HG02938 (cell line): ENCODE results near the gene SDSL.

ENCODE experiments used
- ATAC-seq: cut with Tn5 transposase; IDR thresholded peaks from one replicate; pipeline ENCODE4 v1.9.1; 2021; ENCODE audit warnings: mild to moderate bottlenecking, moderate library complexity; ENCODE audit not compliant: unreplicated experiment

Gene SDSL, protein sequence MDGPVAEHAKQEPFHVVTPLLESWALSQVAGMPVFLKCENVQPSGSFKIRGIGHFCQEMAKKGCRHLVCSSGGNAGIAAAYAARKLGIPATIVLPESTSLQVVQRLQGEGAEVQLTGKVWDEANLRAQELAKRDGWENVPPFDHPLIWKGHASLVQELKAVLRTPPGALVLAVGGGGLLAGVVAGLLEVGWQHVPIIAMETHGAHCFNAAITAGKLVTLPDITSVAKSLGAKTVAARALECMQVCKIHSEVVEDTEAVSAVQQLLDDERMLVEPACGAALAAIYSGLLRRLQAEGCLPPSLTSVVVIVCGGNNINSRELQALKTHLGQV

DNA sequence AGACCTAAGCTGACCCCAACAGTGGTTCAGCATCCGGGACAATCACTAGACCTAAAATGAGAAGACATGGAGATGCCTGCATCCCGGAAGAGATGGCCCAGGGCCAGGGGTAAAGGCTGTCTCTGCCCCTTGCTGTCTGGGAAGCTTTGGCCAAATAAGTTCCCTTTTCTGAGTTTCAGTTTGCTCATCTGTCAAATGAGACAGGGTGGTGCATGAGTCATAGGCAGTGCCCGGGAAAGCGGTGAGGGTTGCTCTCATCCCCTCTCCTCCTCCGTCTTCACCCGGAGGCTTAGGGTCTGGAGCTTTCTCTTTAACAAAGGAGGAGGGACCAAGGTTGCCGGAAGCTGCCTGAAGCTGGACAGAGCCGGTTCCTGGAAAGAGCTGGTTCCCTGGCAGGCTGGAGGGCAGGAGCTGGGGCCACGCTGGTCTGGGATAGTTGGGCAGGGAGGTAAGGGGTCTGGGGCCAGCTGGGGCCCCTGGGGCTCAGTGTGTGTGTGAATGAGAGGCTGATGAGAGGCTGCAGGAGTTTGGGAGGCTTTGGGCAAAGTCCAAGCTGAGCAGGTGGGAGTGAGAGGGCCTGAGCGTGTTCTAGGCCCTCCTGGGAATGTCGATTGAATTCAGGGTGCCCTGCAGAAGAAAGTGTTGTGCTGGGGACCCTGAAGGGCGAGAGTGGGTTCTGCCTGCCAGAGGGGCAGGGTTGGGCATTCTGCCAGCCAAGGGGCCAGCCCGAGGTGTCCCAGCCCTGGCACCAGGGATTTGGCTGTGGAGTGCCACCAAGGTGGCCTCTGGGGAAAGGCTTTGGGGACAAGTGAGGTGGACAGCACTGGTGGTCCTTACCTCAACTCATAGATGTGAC lies at the start of gene SDSL:
TSS of gene SDSL (plus strand) at position 351 of the 856 bp plus-strand sequence. CDS start 5,603 bp downstream, outside the sequence.
- peak; percentile 80 for ATAC-seq

DNA sequence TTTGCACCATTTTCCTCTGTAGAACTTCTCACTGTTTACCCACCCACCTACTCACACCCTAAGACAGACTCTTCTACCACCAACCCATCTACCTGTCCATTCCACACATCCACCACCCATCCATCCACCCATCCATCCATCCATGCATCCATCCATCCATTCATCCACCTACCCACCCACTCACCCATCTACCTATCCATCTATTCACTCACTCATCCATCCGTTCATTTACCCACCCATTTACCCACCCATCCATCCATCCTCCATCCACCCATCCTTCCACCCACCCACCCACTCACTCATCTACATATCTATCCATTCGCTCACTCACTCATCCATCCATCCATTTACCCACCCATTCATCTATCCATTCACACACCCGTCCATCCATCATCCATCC lies 48.7 kb upstream of the SDSL start:
- ATAC-seq: no peak

DNA sequence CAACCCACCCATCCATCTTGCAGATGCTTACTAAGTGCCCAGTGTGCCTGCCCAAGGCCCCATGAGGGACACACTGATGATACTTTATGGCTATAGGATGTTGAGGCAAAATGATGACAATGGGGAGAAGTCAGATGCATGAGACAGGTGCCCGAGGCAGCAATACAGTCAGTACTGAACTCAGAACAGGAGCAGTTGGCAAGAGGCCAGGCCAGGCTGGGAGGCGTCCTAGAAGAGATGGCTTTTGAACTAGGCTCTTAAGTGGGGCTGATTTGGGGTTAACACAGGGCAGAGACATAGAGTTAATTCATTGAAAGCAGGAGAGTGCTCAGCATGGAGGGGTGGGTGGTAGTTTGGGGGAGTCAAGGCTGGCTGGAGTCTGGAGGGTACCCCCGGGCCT lies 48.2 kb upstream of the SDSL start:
- no peak for ATAC-seq

DNA sequence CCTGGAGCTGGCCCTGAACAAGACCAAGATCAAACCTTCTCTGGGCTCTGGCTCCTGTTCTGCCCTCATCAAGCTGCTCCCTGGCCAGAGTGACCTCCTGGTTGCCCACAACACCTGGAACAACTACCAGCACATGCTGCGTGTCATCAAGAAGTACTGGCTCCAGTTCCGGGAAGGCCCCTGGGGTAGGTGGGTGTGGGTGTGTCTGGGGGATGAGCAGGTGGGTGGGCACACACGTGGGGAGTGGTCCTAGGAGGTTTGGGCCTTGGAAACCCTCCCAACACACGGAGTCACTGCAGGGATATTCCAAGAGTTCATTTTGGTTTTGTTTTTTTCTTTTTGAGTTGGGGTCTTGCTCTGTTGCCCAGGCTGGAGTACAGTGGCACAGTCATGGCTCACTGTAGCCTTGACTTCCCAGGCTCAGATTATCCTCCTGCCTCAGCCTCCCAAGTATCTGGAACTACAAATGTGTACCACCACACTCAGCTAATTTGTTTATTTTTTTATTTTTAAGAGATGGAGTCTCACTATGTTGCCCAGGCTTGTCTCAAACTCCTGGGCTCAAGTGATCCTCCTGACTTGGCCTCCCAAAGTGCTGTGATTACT lies 47.3 kb upstream of the SDSL start:
- no peak for ATAC-seq

DNA sequence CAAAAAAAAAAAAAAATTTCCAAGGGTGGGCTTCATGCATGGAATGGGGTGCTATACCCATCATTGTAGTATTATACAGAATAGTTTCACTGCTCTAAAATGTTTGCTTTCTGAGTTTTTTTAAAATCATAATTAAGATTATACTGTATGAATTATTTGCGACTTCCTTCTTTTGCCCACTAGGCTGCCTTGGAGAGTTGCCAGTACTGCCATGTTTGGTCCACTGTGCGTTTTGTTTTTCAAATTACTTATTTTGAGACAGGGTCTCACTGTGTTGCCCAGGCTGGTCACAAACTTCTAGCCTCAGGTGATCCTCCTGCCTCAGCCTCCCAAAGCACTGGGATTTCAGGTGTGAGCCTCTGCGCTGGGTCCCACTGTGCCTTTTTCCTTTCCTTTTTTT lies 43.9 kb upstream of the SDSL start:
- no peak for ATAC-seq

DNA sequence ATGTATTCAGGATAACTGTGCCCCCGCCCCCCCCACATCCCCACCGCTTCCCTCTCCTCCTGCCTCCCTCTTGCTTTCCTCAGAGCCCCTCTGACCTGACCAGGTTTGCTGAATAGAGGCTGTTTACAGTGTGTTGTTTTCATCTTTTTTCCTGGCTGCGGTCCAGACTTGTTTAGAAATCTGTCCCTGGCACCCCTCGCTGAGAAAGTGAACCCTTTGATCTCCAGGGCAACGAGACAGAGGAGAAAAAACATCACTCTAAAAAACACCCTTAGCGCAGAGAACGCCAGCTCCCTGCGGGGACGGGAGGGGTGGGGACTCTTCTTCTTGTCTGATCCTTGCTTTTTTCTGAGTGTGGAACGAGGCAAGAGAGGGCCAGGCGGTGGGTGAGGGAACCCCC lies 41.0 kb upstream of the SDSL start:
- ATAC-seq: no peak

DNA sequence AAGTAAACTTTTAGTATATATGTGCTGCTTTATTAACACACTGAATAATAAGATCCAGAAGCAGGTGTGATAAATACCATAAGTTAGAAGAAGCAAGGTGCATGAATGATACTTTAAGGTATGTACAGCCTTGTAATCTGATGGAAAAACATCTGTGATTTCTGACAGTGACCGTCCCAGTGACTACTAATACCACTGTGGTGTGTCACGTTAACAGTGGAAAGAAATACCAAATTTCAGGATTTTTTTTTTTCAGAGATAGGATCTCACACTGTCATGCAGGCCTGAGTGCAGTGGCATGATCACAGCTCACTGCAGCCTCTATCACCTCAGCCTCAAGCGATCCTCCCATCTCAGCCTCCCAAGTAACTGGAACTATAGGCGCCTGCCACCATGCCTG lies 40.0 kb upstream of the SDSL start:
- ATAC-seq: no peak

DNA sequence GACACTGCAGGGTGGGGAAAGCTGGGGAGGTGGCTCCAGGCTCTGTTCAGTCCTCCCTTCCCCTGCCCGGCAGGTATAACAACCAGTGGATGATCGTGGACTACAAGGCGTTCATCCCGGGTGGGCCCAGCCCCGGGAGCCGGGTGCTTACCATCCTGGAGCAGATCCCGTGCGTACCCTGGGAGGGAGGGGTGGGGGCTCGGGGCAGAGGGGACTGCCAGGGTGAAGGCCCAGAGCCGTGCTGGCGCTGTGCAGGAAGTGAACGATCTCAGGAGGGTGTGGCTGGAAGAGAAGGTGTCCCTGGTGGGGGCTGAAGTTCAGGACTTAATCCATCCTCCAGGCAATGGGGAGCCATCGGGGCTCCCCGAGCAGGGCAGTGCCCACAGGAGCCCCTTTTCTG lies 37.4 kb upstream of the SDSL start:
- ATAC-seq: no peak

DNA sequence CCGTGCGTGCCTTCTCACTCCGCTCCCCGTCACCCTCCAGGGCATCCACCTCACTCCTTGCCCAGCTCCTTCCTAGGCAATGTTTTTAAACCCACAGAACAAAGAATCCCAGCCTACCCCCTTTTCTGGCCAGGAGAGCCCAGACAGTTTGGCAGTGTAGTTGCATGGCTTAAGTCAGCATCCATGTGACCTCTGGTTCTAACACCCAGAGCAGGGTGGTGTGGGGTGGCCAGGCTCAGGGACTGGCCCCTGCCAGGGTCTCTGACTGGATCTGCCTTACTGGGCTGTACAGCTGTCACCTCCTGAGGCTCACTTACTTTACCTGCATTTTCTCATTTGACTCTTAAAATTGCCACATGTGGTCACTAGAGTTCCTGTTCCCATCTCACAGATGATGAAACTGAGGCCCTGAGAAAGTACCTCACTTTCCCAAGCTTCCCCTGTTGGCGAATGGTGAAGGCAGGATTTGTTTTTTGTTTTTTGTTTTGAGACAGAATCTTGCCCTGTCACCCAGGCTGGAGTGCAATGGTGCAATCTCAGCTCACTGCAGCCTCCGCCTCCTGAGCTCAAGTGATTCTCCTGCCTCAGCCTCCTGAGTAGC lies 36.8 kb upstream of the SDSL start:
- no peak for ATAC-seq

DNA sequence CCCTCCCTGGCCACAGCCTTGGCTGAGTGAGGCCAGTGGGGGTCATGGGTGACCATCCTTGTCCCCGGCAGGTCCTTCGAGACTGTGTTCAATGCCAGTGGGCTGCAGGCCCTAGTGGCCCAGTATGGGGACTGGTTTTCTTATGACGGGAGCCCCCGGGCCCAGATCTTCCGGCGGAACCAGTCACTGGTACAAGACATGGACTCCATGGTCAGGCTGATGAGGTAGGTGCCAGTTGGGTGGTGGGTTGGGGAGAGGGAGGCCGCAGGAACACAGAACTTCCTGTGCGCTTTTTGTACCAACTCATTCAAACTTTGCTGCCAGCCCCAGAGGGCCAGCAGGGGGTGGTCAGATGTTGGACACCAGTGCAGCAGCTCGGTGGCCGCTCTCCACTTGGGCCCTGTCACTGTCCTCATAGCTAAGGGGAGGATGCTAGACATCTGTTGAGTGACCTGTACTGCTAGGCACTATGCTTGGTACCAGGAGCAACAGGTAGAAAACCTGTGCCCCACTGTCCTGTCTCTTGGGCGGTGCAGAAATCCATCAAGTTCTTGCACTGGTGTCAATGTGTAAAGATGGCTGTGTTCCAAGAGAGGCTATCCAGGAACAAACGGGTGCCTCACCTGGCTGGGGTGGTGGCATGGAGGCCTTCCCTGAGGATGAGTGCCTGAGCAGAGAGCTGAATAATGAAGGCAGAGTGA lies 35.2 kb upstream of the SDSL start:
- no peak for ATAC-seq

DNA sequence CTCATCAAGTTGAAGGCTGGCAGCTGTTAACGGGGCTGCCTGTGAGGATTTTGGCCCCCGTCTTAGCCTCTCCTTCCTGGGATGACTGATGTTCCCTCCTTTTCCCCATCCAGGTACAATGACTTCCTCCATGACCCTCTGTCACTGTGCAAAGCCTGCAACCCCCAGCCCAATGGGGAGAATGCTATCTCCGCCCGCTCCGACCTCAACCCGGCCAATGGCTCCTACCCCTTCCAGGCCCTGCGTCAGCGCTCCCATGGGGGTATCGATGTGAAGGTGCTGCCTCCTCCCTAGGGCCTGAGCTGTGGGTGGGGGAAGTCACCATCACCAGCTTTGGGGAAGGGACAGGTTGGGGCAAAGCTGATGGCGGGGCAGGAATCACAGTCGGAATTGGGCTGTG lies 34.5 kb upstream of the SDSL start:
- ATAC-seq: no peak

DNA sequence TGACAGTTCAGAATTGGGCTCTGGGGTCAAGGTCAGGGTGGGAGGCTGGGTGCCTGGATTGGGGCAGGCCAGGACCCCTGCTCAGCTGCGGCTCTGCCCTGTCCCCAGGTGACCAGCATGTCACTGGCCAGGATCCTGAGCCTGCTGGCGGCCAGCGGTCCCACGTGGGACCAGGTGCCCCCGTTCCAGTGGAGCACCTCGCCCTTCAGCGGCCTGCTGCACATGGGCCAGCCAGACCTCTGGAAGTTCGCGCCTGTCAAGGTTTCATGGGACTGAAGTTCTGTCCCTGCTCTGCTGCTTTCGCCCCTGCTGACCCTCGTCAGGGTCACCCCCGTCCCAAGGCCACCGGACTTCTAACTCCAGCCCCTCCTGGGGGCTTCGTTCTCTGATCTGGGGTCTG lies 33.8 kb upstream of the SDSL start:
- ATAC-seq: no peak

DNA sequence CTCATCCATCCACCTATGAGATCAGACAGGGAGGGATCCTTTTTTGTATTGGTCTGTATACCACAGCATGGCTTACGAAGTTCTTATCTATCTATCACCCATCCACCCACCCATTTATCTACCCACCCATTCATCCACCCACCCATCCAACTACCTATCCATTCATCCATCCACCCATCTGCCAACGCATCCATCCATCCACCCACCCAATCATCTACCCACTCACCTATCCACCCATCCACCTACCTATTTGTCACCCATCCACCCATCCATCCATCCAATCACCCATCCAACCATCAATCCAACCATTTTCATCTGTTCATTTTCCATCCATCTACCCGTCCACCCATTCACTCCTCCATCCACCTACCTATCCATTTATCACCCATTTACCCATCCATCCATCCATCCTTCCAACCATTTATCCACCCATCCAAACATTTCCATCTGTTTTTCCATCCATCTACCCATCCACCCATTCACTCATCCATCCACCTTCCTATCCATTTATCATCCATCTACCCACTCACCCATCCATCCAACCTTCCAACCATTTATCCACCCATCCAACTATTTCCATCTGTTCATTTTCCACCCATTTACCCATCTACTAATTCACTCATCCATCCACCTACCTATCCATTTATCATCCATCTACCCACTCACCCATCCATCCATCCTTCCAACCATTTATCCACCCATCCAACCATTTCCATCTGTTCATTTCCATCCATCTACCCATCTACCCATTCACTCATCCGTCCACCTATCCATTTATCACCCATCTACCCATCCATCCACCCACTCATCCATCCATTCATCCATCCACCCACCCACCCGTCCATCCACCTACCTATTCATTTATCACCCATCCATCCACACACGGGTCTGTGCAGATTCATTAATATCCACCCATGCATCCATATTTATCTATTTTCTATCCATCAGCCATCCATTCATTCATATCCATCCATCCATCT lies 31.8 kb upstream of the SDSL start:
- no peak for ATAC-seq

DNA sequence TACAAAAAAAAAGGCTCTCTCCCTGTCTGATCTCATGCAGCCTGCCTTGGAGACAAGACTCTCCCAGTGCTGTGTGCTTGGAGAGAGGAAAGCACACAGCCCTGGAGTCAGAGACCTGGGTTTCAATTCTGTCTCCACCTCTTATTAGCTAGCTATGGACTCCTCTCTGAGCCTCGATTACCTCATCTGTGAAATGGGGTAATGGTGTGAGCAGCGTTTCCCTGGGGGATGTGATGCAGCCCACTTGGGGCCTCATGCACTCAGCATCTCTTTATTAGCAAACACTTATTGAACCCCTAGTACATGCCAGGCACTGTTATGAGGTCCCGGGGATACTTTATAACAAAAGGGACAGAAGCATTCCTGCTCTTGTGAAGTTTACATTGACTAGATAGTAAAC lies 31.0 kb upstream of the SDSL start:
- no peak for ATAC-seq

DNA sequence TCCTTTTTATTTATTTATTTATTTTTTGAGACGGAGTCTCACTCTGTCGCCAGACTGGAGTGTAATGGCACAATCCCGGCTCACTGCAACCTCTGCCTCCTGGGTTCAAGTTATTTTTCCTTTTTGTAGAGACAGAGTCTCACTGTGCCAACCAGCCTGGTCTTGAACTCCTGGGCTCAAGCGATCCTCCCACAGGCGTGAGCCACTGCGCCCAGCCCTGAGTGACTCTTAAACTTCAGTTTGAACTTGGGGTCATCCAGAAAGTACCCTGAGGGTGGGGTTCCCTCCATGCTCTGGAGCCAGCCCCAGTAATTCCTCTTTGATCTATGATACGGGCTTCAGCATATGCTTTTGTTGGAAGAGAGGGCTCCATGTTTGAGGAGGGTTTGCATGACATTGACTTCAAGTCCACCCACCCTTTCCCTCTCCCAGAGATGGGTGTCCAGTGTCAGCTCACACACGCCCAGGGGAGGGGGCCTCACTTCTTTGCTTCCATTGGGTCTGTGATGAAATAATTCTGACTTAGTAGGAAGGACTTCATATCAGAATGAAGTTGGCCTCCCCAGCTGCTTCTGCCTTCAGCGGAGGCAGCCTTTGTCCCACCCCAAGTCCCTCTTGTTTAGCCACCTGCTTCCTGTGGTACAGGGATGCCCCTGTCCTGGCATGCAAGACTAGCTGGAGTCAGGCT lies 30.4 kb upstream of the SDSL start:
- ATAC-seq: no peak

DNA sequence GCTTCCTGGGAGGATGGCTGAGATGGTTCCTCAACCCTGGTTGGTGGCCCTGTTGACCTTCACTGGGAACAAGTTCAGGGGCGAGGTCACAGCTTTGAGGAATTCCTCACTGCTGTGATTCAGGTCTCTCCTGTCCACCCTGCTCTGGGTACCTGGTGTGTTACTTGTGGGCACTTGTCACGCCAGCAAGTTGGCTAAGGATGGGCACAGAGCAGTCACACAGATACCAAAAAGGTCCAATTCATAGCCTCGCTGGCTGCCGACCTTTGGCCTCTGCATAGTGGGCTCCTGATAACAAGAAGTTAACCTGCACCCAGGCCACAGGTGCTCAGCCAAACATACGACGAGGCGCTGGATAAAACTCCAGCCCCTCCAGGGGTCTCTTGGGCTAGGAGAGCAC lies 29.7 kb upstream of the SDSL start:
- ATAC-seq: no peak

DNA sequence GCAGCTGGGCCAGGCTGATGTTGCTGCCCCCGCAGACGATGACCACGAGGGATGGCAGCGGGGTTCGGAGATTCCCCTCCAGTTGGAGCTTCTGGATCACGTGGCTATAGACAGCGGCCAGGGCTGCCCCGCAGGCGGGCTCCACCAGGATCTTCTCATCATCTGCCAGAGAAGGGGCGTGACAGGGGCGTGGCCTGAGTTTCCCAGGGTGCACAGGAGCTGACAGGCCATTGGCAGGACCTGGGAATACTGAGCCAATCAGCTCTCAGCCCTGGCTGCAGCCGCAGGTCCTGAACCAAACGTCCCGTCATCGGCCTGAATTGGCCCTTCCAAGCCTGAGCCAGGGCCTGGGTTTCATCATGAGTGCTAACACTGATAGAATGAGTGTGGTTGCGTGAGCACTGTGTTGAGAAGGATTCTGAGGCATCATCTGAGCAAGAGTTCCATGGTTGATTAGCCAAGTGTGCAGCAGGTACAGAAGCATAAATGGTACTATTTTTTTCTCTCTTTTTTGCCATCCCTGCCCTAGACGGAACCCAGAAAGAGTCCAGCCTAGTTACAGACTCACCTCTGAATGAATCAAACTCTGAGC lies 29.1 kb upstream of the SDSL start:
- no peak for ATAC-seq

DNA sequence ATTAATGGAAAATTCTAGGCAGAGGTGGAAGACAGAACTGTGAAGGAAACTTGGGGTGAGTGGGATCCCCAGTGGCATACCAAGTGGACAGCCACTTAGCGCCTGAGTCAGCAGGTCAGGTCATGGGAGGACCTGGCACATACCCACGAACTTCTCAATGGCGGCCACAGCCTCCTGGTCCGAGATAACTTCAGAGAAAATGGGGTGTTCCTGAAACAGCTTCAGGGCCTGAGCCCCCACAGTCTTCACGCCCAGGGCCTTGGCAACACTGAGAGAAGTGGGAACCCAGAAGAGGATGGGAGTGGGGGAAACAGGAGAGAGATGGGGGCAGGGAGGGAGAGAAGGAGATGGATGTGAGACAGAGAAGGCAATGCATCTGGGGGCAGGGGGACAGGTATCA lies 28.4 kb upstream of the SDSL start:
- no peak for ATAC-seq

DNA sequence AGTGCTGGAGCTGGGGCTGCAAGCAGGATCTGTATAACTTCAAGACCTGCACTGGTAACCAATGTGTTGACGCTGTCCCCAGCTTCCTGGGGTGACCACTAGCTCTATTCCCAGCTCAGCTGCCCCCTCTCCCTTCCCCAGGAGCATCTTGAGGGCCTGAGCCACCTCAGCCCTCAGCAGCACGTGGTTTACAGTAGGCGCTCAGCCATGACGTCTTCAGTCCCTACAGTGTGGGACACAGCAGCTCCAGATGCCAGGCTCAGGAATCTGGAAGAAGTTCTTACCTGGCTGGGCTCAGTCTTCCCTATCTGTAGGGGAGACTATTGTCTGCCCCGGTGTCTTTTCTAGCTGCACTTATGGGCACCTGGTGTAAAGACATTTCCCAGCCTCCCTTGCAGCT lies 27.1 kb upstream of the SDSL start:
- ATAC-seq: no peak
